RKO (cell line): ENCODE measurements around the gene SSBP3.

Experiments
- DNase-seq: peaks from one replicate; pipeline ENCODE4 v3.0.0-alpha.2; 2016; ENCODE audit warnings: low spot score

SSBP3 gene

GRCh38 chr1:54265659-54266058, 140.5 kb downstream of the SSBP3 start:
- no peak for DNase-seq

GRCh38 chr1:54265126-54265525, 141.1 kb downstream of the SSBP3 start:
- DNase-seq = no peak

GRCh38 chr1:54263601-54264226, 142.5 kb downstream of the SSBP3 start:
- no peak for DNase-seq

- no peak for DNase-seq
These were observed 143.9 kb downstream of the SSBP3 start for GRCh38 chr1:54262244-54262643.

- no peak for DNase-seq
These were observed 145.4 kb downstream of the SSBP3 start for GRCh38 chr1:54260810-54261209.

GRCh38 chr1:54259546-54260140, 146.6 kb downstream of the SSBP3 start:
- DNase-seq = no peak

DNA sequence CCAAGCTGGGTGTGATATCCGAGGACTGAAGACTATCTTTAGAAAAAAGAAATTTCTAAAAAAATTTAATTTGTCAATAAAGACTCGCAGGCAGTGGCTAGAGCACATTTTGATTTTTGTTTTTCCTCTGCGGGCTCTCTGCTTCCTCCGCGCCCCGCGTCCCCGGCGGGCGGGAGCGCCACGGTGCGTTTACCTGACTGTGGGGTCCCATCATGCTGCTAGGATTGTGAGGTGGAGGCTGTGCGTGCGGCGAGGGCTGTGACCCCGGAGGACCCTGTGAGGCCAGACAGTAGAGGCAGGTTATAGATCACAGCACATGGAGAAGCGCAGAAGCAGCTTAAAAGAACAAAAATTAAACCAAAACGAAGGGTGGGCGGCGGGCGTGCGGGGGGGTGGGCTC, 148.3 kb downstream of the SSBP3 start:
- no peak for DNase-seq

- no peak for DNase-seq
These were observed 148.9 kb downstream of the SSBP3 start for GRCh38 chr1:54257346-54257620.

DNA sequence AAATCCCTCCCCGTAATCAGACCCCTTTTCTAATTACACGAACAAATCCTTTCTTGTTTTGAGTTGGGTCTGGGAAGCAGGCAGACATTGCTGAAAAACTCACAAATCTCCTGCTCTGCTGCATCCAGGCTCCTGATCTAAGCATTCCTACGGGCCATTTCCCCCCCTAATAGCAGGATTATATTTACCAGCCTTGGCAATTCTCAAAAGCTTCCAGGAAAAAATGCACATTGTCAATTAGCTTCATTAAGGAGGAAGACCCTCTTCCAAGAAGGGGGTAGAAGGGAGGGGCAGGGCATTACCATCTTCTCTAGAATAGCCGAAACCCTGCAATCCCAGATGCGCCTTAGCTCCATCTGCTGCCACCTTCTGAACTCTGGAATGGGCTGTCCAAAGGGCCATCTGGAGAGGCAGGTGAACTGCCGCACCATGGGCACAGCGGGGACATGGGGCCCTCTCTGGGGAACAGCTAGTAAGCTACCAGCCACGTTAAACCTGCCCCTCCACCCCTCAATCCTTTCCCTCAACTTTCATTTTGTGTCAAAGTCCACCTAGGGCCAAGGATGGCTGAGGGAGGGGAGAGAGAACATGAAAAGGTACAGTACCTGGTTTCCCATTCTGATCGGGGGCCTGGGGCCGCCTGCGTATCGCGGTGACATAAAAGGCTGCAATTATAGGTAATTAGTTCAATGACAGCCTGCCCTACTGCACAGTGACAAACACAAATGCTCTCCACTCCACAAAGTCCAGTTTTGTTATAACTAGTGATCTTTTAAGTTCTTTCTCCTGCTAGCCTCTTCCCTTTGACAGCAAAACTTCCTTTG, 149.5 kb downstream of the SSBP3 start:
- DNase-seq = no peak

DNA sequence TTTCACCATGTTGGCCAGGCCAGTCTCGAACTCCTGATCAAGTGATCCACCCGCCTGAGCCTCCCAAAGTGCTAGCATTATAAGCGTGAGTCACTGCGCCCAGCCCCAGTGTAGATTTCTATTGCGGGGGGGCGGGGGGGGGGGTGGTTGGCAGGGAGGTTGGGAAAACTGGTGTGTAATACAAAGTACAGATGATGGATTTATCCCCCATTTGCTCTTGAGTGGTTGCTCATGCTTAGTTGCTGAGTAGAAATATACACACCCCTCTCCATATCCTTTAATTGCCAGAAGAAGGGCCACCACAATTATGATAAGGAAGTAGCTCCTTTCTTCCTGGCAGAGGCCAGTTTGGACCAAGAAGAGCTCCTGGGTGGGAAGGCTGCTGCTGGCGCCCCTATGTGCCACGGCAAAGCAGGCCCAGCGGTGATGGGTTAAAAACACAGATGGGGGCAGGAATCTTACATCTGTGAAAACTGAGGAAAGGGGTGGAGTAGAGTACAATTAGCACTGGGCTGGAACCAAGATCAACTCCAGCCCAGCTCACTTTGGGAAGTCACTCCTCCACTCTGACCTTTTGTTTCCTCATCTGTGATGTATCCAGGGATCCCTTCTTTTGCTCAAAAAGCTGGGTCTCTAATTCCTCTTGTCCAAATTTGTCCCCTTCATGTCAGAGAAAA, 151.0 kb downstream of the SSBP3 start:
- DNase-seq = no peak

- no peak for DNase-seq
These were observed 152.1 kb downstream of the SSBP3 start for GRCh38 chr1:54254055-54254454.

- peak; percentile 19 for DNase-seq
These were observed 152.7 kb downstream of the SSBP3 start for GRCh38 chr1:54253480-54253879.

DNA sequence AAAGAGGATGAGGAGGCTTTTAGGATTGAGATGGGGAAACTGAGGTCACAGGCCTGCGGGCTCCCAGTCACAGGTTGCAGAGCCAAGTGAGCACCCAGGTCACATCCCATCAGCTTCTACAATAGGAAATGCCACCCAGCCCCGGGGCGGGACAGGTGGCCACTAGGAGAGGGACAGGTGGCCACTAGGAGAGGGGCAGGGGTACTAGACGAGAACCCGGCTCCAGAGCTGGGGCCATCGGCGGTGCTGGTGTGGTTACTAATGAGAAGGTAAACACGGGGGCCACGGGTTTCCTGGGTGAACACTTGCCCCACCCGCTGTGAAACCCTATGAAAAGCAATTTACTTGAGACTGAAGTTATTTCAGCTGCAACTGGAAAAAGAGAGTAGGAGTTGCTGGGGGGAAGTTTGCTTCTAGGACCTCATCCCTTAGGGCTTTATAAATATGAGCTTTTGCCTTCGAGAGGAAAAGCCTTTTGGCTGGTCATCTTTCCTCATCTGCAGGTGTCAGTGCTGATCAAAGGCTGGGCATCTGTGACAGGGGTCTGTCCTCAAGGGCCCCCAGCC, 153.7 kb downstream of the SSBP3 start:
- no peak for DNase-seq

- no peak for DNase-seq
These were observed 155.5 kb downstream of the SSBP3 start for GRCh38 chr1:54250670-54251069.

- peak; percentile 55 for DNase-seq
These were observed 156.3 kb downstream of the SSBP3 start for GRCh38 chr1:54249819-54250435.

DNA sequence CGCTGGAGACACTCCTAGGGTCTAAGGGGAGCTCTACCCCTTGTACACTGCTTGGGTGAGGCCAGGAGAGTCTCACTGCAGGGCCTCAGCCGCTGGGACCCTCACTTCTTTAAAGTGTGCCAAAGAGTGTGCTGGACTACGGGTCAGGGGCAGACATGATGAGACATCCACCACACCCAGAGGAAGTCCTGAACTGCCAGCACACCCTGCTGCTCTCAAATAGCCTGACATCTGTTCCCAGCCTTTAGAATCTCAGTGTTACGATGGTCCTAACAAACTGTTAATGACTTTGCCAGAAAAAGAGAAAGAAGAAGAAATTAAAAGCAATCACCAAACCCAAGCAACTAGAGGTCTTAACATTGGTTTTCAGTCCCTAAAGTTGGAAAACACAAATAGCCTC, 157.2 kb downstream of the SSBP3 start:
- DNase-seq = no peak

- no peak for DNase-seq
These were observed 158.2 kb downstream of the SSBP3 start for GRCh38 chr1:54247863-54248515.

- DNase-seq = no peak
These were observed 160.0 kb downstream of the SSBP3 start for GRCh38 chr1:54246116-54246721.

DNA sequence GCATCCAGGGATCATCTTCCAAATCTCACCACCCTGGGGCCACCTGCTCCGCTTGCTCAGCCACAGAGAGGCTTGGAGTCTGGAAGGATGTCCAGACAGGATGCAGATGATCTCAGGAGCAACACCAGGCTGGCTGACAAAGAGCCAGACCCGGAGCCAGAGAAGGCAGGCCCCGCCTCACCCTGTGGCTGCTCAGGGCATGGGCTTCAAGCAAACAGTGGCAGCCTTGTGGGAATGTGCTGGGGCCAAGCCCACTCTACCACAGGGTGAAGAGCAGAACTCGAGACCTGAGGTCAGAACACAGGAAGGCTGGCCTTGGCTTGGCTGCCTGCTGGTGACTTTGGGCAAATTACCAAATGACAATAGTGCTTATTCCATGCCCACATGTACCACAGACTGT, 160.7 kb downstream of the SSBP3 start:
- DNase-seq = no peak

DNA sequence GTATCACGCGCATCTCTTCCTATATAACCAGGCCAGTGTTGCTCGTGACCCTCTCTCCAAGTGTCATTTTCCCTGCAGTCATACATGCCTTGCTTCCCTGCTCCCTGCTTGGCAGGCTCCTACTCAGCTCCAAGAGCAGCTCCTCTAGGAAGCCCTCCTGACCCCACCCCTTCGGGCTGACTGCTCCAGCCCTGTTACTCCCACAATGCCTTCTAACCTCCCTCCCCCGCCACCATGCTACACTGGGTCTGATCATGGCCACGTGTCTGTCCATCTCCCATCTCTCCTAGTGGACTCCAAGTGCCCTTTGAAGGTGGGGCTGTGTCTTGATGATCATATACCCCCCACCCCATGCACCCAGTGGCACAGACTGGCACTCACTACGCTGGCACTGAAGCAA, 161.5 kb downstream of the SSBP3 start:
- no peak for DNase-seq

- DNase-seq = no peak
These were observed 163.2 kb downstream of the SSBP3 start for GRCh38 chr1:54243022-54243421.
